Heart left ventricle (tissue), 16 donors: ENCODE measurements around the gene MED15. TPM values are rescaled to one million over a fixed set of nuclear protein-coding genes. Genes with fewer than 3 reads are reported as not detected.

Experiments used
- ATAC-seq, 4 donors: fragments of 200-7000 bp; cut with Tn5 transposase; one replicate each; pipeline ENCODE4 v1.9.1; 2020 to 2022; ENCODE audit warnings: moderate library complexity in 4 of 4, mild to moderate bottlenecking in 3 of 4, moderate number of reproducible peaks in 1 of 4
- DNase-seq, 5 donors: peaks; one replicate each; pipeline ENCODE4 v3.0.0-alpha.2; 2020
- H3K27ac ChIP-seq, 12 donors: fragments of 200-600 bp; sonication (generic) in 4 of 12; one replicate each; pipeline versions ENCODE4 v1.5.0 to v1.8.0; 2016 to 2022; ENCODE audit warnings: mild to moderate bottlenecking in 2 of 12
- H3K27me3 ChIP-seq, 9 donors: fragments of 200-600 bp; sonication (generic) in 2 of 9; one replicate each; pipeline versions ENCODE4 v1.5.1 to v1.8.0; 2016 to 2022; ENCODE audit warnings: mild to moderate bottlenecking in 3 of 9
- H3K36me3 ChIP-seq, 9 donors: fragments of 200-600 bp; sonication (generic) in 2 of 9; one replicate each; pipeline versions ENCODE4 v1.5.0 to v1.8.0; 2018 to 2022; ENCODE audit warnings: mild to moderate bottlenecking in 2 of 9
- H3K4me1 ChIP-seq, 12 donors: fragments of 200-600 bp; sonication (generic) in 4 of 12; one replicate each; pipeline versions ENCODE4 v1.5.0 to v1.8.0; 2016 to 2022; ENCODE audit warnings: mild to moderate bottlenecking in 3 of 12
- H3K4me3 ChIP-seq, 12 donors: fragments of 200-600 bp; sonication (generic) in 4 of 12; one replicate each; pipeline versions ENCODE4 v1.5.0 to v1.8.0; 2017 to 2022; ENCODE audit warnings: mild to moderate bottlenecking in 9 of 12, moderate library complexity in 4 of 12
- H3K9me3 ChIP-seq, 12 donors: fragments of 200-600 bp; sonication (generic) in 4 of 12; one replicate each; pipeline versions ENCODE4 v1.5.0 to v1.8.0; 2016 to 2022; ENCODE audit warnings: mild to moderate bottlenecking in 1 of 12
- CTCF ChIP-seq, 12 donors: fragments of 200-600 bp; sonication (generic) in 4 of 12; IDR thresholded peaks; one replicate each; pipeline versions ENCODE4 v1.5.0 to v1.8.0; 2018 to 2022; ENCODE audit warnings: antibody characterized with exemption in 12 of 12, mild to moderate bottlenecking in 5 of 12
- POLR2A ChIP-seq, 2 donors: fragments of 450-650 bp; IDR thresholded peaks; one replicate each; pipeline ENCODE4 v1.6.1; 2017; ENCODE audit warnings: antibody characterized with exemption in 2 of 2, mild to moderate bottlenecking in 2 of 2, moderate library complexity in 2 of 2
- WGBS, 4 donors: extraction: QIAGEN DNeasy Blood & Tissue Kit in 2 of 4; methylation state at CpG; one replicate each; pipeline versions ENCODE4 v1.1.5 to v1.1.7; 2013 to 2018; 5-methylcytosine and 5-hydroxymethylcytosine counted together
- intact Hi-C, 10 donors: fragments of 100-400 bp; cut with DNase I; formaldehyde crosslinking; loops; one replicate each; pipeline versions ENCODE4 v1.11.1 to v1.14.2; 2022
- polyA plus RNA-seq, 2 donors: library from polyadenylated mRNA; stranded (reverse); fragments of 200-250 nt; gene quantifications; one replicate each; pipeline ENCODE4 v1.2.3, GENCODE V29; 2013
- total RNA-seq, 9 donors: library from RNA; depleted of rRNA in 2 of 9; stranded (reverse); fragments of >200 nt in 2 of 9; fragmentation: NEBNext Ultra II Directional in 3 of 9; extraction: Animal tissue kit (Norgen Biotek cat#: 25700) in 3 of 9; gene quantifications; one replicate each; pipeline versions ENCODE4 v1.1.0 to v1.2.4, GENCODE V29; 2016 to 2023
- donor health status: ischemic (EF 13 %, LVEDD 7.1; RV severe dilation, severe dysfunction).
- donor health status: healthy with polysubstance abuse.
- donor health status: DM: no; HTN: yes; CAD: no.
- donor health status: DM: no; HTN: no; CAD: no.
- donor health status: ischemic (EF 25% LVEDD 6.9; RV normal size, moderate dysfunction).
- donor health status: ischemic (EF 25% LVEDD 5.7; RV mildly dilated, moderate dysfunction).
- donor health status: healthy.
- donor health status: DM: yes; HTN: yes; CAD: no.
- donor health status: ischemic (EF 35%, LVEDD 5.7; RV mildly dilated, moderate dysfunction).
- donor health status: nonischemic (EF 11% LVEDD 7.7; RV severe dilation, severe dysfunction).
- donor health status: DM: yes; HTN: yes; CAD: no.
- donor health status: PGD.
- donor health status: ischemic (EF 29% LVEDD 5.4; RV normal size, mild dysfunction).
- donor health status: nonischemic (EF 23%, LVEDD 6.1; RV moderate dilation, normal function).

The MED15 gene
- total and polyA plus RNA-seq, 11 donors = 27.9 to 78.3 (median 43.0) TPM

GRCh38 chr22:20610757-20611156 is 103.3 kb downstream of the MED15 start:
- ATAC-seq (no peak), DNase-seq (no peak)
- TF ChIP-seq POLR2A (IDR thresholded peaks at IDR 0.05) = no peak
- no peak for TF ChIP-seq CTCF (IDR thresholded peaks at IDR 0.05)
- intact Hi-C loops = loop anchor here in 1 of 10 donors (10.0 kb wide), 1 partner anchor 74 kb away; no protein-coding TSS in a partner anchor
- H3K4me1 ChIP-seq = peaks cover 0 to 4% (median 0%) of the 10 kb centered on the region in 12 donors
- H3K27me3 ChIP-seq = peaks cover 0 to 16% (median 0%) of the 10 kb centered on the region in 9 donors
- H3K27ac ChIP-seq = no peak overlapping the region
- H3K9me3 ChIP-seq = no peaks in the 10 kb centered on the region
- no peak overlapping the region for H3K4me3 ChIP-seq
- no peaks in the 10 kb centered on the region for H3K36me3 ChIP-seq
- WGBS, 4 donors = 77 to 85% (median 81%) methylated on average over 7 to 8 of the region's 8 CpGs

DNA sequence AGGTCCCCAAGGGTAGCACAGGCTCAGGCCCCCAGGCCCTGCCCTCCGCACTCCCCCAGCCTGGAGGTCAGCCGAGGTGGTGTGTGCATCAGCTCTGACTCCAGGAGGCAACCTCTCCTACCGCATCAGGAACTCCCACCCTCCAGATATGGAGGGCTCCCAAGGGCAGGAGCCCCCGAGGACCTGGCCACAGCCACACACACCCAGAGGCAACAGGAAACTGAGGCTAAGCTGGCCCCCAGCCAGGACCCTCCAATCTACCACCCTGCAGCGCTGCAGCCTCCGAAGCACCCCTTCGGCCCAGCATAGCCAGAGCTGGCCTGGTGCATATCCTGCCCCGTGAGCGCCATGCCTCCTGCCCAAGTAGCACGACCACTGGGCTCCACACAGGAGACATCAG is 104.0 kb downstream of the MED15 start:
- DNase-seq = no peak
- H3K9me3 ChIP-seq = no peaks in the 10 kb centered on the region
- TF ChIP-seq CTCF (IDR thresholded peaks at IDR 0.05) (no peak), POLR2A (IDR thresholded peaks at IDR 0.05) (no peak)
- no peak overlapping the region for H3K4me3 ChIP-seq
- no peak overlapping the region for H3K27ac ChIP-seq
- intact Hi-C loops = loop anchor here in 1 of 10 donors (10.0 kb wide), 1 partner anchor 73 kb away; no protein-coding TSS in a partner anchor
- H3K36me3 ChIP-seq = no peaks in the 10 kb centered on the region
- ATAC-seq = no peak
- peaks cover 0 to 2% (median 0%) of the 10 kb centered on the region in 12 donors for H3K4me1 ChIP-seq
- peaks cover 0 to 10% (median 0%) of the 10 kb centered on the region in 9 donors for H3K27me3 ChIP-seq
- 84 to 90% (median 85%) methylated on average over 9 to 10 of the region's 10 CpGs for WGBS, 4 donors

- no peaks in the 10 kb centered on the region for H3K9me3 ChIP-seq
- H3K36me3 ChIP-seq = no peaks in the 10 kb centered on the region
- TF ChIP-seq POLR2A (IDR thresholded peaks at IDR 0.05) (no peak), CTCF (IDR thresholded peaks at IDR 0.05) (no peak)
- no peak overlapping the region for H3K27ac ChIP-seq
- no peak for DNase-seq
- H3K4me3 ChIP-seq = no peak overlapping the region
- H3K27me3 ChIP-seq = peaks cover 0 to 4% (median 0%) of the 10 kb centered on the region in 9 donors
- no peaks in the 10 kb centered on the region for H3K4me1 ChIP-seq
- 81 to 82% (median 82%) methylated on average over 5 to 6 of the region's 6 CpGs for WGBS, 4 donors
- no peak for ATAC-seq
- intact Hi-C loops = loop anchor here in 1 of 10 donors (10.0 kb wide), 1 partner anchor 72 kb away; no protein-coding TSS in a partner anchor
Observed at GRCh38 chr22:20613301-20613700, 105.9 kb downstream of the MED15 start.

GRCh38 chr22:20615021-20615420 is 107.6 kb downstream of the MED15 start:
- Histone ChIP-seq H3K27me3 (peaks cover 0 to 4% (median 0%) of the 10 kb centered on the region in 9 donors), H3K4me1 (no peaks in the 10 kb centered on the region), H3K27ac (no peak overlapping the region), H3K9me3 (no peaks in the 10 kb centered on the region), H3K4me3 (peak overlapping the region in 1 of 12 donors; percentile 4), H3K36me3 (no peaks in the 10 kb centered on the region)
- no peak for TF ChIP-seq CTCF (IDR thresholded peaks at IDR 0.05)
- ATAC-seq (no peak), DNase-seq (no peak)
- 50 to 61% (median 54%) methylated on average over 6 of the region's 6 CpGs for WGBS, 4 donors
- intact Hi-C loops = loop anchor here in 1 of 10 donors (10.0 kb wide), 1 partner anchor 70 kb away; no protein-coding TSS in a partner anchor
